GM04504 (cell line): ENCODE results near the gene TRDMT1.

Source experiments
- DNase-seq: peaks from one replicate; pipeline ENCODE4 v3.0.0-alpha.2; 2012; ENCODE audit warnings: low read depth

TRDMT1 gene

GRCh38 chr10:17210361-17210760, 8.9 kb upstream of the TRDMT1 start:
- no peak for DNase-seq

GRCh38 chr10:17209881-17210280, 8.4 kb upstream of the TRDMT1 start:
- DNase-seq = no peak

- DNase-seq = no peak
These were observed 7.8 kb upstream of the TRDMT1 start for GRCh38 chr10:17209302-17209701.

- no peak for DNase-seq
These were observed 7.0 kb upstream of the TRDMT1 start for GRCh38 chr10:17208476-17208875.

GRCh38 chr10:17206210-17206709, 4.8 kb upstream of the TRDMT1 start:
- DNase-seq = peak; percentile 73

- DNase-seq = no peak
These were observed 1.9 kb upstream of the TRDMT1 start for GRCh38 chr10:17203416-17203815.

DNA sequence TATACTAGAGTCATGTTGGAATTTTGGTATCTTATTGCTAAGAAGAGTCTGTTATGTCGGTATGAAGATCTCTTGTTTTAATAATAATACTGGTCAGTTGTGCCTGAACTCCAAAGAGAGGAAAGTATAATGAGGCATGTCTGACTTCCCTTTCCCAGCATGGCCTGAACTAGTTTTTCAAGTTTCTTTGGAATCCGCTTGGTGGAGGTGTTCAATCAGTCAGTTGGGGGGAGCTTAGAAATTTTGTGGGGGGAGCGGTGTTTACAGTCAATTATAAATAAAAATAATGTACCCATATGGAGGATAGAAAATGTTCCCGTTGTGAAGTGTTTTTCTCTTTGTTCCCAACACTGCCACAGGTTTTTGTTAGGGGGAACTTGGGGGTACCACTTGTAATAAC, 1.5 kb upstream of the TRDMT1 start:
- no peak for DNase-seq

DNA sequence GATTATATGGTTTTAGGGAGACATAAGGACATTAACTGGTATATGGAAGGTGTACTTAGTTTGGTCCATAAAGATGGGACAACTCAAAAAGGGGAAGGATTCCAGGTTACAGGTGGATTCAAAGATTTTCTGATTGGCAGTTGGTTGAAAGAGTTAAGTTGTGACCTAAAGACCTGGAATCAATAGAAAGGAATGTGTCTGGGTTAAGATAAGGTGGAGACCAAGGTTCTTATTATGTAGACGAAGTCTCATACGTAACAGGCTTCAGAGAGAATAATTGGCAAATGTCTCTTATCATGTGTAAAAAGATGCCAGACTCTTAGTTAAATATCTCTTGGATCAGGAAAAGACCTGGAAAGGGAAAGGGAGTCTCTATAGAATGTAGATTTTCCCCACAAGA, 1.0 kb upstream of the TRDMT1 start:
- DNase-seq = no peak

- no peak for DNase-seq
These were observed 283 bp upstream of the TRDMT1 start for GRCh38 chr10:17201794-17202116.

GRCh38 chr10:17200001-17200911, 1.2 kb downstream of the TRDMT1 start:
- no peak for DNase-seq

DNA sequence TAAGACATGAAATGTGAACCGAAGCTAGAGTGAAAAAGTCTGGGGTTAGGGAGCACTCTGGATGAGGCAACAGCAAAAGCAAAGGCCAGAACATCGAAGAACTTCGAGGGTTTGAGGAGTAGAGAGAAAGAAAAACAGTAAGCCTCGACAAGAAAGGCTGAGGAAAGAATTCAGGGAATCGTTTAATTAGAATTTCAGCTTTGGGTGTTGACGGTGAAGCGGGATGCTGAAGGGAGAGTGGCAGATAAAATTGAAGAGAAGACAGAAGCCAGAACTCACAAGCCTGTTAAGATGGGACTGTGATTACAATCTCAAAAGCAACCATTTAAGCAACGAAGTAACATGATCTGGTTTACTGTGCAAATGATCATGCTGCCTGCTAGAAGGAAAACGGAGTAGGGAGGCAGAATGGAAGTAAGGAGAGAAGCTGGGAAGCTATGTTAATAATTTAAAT, 2.1 kb downstream of the TRDMT1 start:
- DNase-seq = no peak

- DNase-seq = no peak
These were observed 4.9 kb downstream of the TRDMT1 start for GRCh38 chr10:17196573-17196972.

GRCh38 chr10:17196045-17196444, 5.4 kb downstream of the TRDMT1 start:
- no peak for DNase-seq

DNA sequence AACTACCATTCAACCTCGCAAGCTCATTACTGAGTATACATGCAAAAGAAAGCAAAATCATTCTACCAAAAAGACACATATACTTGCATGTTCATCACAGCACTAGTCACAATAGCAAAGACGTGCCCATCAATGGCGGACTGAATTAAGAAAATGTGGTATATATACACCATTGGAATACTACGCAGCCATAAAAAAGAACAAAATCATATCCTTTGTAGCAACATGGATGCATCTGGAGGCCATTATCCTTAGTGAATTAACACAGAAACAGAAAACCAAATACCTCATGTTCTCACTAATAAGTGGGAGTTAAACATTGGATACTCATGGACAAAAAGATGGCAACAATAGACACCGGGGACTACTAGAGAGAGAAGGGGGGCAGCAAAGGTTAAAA, 6.4 kb downstream of the TRDMT1 start:
- DNase-seq = no peak

- DNase-seq = no peak
These were observed 10.9 kb downstream of the TRDMT1 start for GRCh38 chr10:17190602-17191001.

DNA sequence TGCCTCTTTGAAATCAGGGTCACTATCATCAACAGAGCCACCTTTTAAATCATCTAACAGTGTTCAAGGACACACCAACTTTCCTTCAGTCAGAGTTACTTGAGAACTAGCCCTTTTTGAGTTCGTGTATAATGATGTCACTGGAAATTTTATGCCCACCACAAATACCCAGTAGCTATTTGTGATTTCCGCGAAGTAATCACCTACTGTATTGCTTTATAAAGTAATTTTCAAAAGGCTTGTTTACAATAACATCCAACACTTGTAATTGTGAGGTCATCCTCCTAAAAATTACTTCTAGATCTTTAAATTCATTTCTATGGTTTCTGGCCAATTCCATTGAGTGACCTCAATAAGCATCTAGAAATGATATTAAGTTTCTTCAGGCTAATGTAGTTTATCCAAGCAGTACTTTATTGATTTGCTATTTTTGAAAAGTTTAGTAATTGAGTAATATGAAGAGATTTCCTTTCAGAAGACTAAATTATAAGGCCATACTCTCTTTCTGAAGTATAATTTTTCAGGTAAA, 12.8 kb downstream of the TRDMT1 start:
- DNase-seq = no peak

GRCh38 chr10:17185873-17186272, 15.6 kb downstream of the TRDMT1 start:
- DNase-seq = no peak

DNA sequence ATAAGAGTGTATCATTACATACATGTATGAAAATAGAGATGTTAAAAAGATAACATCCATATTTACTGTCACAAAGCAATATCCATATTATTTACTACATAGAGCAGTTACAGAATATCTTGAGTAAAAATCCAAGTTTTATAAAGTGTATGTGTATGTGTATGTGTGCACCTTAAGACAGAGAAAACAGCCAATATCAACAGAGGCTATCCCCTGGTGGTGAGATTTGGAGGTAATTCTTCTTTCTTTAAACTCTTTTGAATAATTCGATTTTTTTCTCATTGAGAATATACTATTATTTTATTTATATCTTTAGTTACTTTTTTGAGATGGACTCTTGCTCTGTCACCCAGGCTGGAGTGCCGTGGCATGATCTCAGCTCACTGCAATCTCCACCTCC, 18.4 kb downstream of the TRDMT1 start:
- DNase-seq = no peak

GRCh38 chr10:17181751-17182150, 19.7 kb downstream of the TRDMT1 start:
- DNase-seq = no peak

DNA sequence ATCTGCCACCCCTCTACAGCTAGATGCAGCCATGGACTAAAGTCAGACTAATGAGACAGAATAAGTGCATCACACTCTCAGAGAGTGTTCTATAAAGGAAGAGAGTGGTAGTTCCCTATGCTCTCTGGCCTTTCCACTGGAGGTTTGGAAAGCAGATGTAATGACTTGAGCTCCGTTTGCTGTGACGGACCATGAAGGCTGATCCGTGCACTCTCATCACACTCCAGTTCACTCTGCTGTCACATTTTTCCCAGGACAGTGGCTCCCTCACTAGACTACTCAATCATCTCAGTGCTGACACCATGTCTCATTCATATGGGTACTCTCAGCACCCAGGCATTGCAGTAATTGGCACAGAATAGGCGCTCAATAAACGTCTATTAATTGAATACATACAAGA, 20.4 kb downstream of the TRDMT1 start:
- DNase-seq = no peak

- DNase-seq = no peak
These were observed 22.5 kb downstream of the TRDMT1 start for GRCh38 chr10:17179002-17179401.

- DNase-seq = no peak
These were observed 23.5 kb downstream of the TRDMT1 start for GRCh38 chr10:17178006-17178405.

DNA sequence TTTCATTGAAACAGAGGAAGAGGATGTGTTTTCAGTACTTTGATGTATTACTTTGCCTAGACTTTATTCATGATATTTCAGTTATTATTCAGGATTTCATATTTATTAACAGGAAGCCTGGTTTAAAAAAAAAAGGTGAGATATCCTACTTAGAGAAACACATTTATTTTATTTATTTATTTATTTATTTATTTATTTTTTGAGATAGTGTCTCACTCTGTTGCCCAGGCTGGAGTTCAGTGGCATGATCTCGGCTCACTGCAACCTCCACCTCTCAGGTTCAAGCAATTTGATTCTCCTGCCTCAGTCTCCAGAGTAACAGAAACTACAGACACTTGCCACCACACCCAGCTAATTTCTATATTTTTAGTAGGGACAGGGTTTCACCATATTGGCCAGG, 24.5 kb downstream of the TRDMT1 start:
- DNase-seq = no peak

- no peak for DNase-seq
These were observed 25.4 kb downstream of the TRDMT1 start for GRCh38 chr10:17176091-17176490.
